GM18520 (cell line): ENCODE results near the gene TMEM63C.

Experiments used
- ATAC-seq: cut with Tn5 transposase; IDR thresholded peaks from one replicate; pipeline ENCODE4 v1.9.1; 2021; ENCODE audit not compliant: unreplicated experiment

TMEM63C gene

GRCh38 chr14:77221241-77221871 is 39.8 kb downstream of the TMEM63C start:
- ATAC-seq: no peak

- no peak for ATAC-seq
Observed at GRCh38 chr14:77222546-77223225, 41.1 kb downstream of the TMEM63C start.

- no peak for ATAC-seq
Observed at GRCh38 chr14:77224212-77224611, 42.6 kb downstream of the TMEM63C start.

- no peak for ATAC-seq
Observed at GRCh38 chr14:77225254-77225653, 43.7 kb downstream of the TMEM63C start.

GRCh38 chr14:77225892-77226557 is 44.4 kb downstream of the TMEM63C start:
- ATAC-seq: no peak

- ATAC-seq: no peak
Observed at GRCh38 chr14:77228056-77228455, 46.5 kb downstream of the TMEM63C start.

GRCh38 chr14:77230914-77231313 is 49.3 kb downstream of the TMEM63C start:
- no peak for ATAC-seq

GRCh38 chr14:77231721-77232120 is 50.1 kb downstream of the TMEM63C start:
- ATAC-seq: no peak

- ATAC-seq: no peak
Observed at GRCh38 chr14:77236814-77237213, 55.2 kb downstream of the TMEM63C start.

GRCh38 chr14:77238356-77238755 is 56.8 kb downstream of the TMEM63C start:
- ATAC-seq: no peak

- no peak for ATAC-seq
Observed at GRCh38 chr14:77238996-77239395, 57.4 kb downstream of the TMEM63C start.

- no peak for ATAC-seq
Observed at GRCh38 chr14:77239412-77239811, 57.8 kb downstream of the TMEM63C start.

GRCh38 chr14:77240336-77240915 is 58.8 kb downstream of the TMEM63C start:
- no peak for ATAC-seq

- no peak for ATAC-seq
Observed at GRCh38 chr14:77241955-77242354, 60.4 kb downstream of the TMEM63C start.

GRCh38 chr14:77242752-77243151 is 61.2 kb downstream of the TMEM63C start:
- ATAC-seq: no peak

- ATAC-seq: no peak
Observed at GRCh38 chr14:77243853-77244252, 62.3 kb downstream of the TMEM63C start.

GRCh38 chr14:77245820-77246219 is 64.2 kb downstream of the TMEM63C start:
- ATAC-seq: no peak

GRCh38 chr14:77246784-77247183 is 65.2 kb downstream of the TMEM63C start:
- ATAC-seq: no peak

- no peak for ATAC-seq
Observed at GRCh38 chr14:77248666-77249065, 67.1 kb downstream of the TMEM63C start.

GRCh38 chr14:77249286-77249685 is 67.7 kb downstream of the TMEM63C start:
- ATAC-seq: no peak

- no peak for ATAC-seq
Observed at GRCh38 chr14:77250927-77251326, 69.3 kb downstream of the TMEM63C start.

- ATAC-seq: no peak
Observed at GRCh38 chr14:77251870-77252269, 70.3 kb downstream of the TMEM63C start.
